Measurements from ENCODE around the gene GSTO1.

The GSTO1 gene

DNA sequence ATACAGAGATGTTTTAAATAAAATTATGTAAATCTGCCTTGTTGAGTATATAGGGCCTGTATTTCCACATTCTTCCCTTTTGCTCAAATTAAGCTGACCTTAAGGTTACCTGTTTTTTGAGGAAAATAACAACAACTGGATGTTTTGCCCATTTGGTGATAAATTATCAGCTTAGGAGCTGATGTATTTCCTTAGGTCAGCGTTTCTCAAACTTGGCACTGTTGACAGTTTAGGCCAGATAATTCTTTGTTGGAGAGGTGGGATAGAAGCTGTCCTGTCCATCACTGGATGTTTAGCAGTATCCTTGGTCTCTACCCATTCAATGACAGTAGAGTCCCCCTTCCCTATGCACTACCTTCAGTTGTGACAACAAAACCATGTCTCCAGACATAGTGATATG is 21.5 kb downstream of the GSTO1 start:
- Mint-ChIP-seq H3K4me1 (ENCODE audit: low read depth) (peaks cover 7% of the 10 kb centered on the region), H3K27me3 (peaks cover 17% of the 10 kb centered on the region), H3K9me3 (no peaks in the 10 kb centered on the region), H3K4me3 (no peak overlapping the region), H3K36me3 (ENCODE audit: low read depth) (no peaks in the 10 kb centered on the region), H3K27ac (no peak overlapping the region)
- DNase-seq: no peak

DNA sequence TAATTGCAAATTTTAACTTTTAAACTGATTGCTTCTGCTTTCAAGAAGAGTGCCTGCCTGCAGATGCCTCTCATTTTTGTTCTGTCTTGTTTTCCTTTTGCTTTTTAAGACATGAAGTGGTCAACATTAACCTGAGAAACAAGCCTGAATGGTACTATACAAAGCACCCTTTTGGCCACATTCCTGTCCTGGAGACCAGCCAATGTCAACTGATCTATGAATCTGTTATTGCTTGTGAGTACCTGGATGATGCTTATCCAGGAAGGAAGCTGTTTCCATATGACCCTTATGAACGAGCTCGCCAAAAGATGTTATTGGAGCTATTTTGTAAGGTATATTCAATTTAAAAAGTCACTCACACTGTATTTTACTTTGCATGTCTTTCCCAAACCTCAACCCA is 23.1 kb downstream of the GSTO1 start:
- H3K36me3 Mint-ChIP-seq (ENCODE audit: low read depth): no peaks in the 10 kb centered on the region
- no peak overlapping the region for H3K27ac Mint-ChIP-seq
- H3K4me3 Mint-ChIP-seq: no peak overlapping the region
- no peaks in the 10 kb centered on the region for H3K9me3 Mint-ChIP-seq
- peaks cover 7% of the 10 kb centered on the region for H3K4me1 Mint-ChIP-seq (ENCODE audit: low read depth)
- peaks cover 17% of the 10 kb centered on the region for H3K27me3 Mint-ChIP-seq
- DNase-seq: no peak

DNA sequence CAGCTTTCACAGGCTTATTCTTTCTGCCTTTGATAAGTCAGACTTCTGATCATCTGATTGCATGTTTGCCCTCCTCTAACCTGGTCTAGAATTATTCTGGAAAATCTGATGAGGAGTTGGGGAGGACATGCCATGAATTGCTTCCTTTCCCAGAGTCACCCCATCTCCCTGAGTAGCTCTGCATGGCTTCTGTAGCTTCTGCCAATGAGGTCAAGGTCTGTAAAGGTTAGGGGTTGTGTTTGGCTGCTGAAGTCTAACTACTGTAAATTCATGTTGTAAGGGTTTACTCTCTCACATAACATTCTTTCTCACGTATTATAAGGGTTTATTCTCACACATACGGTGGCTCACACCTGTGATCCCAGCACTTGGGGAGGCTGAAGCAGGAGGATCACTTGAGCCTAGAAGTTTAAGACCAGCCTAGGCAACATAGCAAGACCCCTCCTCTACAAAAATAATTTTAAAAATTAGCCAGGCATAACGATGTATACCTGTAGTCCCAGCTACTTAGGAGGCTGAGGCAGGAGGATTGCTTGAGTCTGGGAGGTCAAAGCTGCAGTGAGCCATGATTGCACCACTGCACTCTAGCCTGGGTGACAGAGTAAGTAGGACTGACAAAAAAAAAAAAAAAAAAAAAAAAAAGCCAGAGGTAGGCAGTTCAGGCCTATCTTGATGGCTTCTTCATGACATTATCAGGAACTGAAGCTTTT is 25.0 kb downstream of the GSTO1 start:
- Mint-ChIP-seq H3K36me3 (ENCODE audit: low read depth) (no peaks in the 10 kb centered on the region), H3K9me3 (no peaks in the 10 kb centered on the region), H3K27me3 (peaks cover 14% of the 10 kb centered on the region), H3K4me3 (no peak overlapping the region), H3K27ac (no peak overlapping the region), H3K4me1 (ENCODE audit: low read depth) (peaks cover 1% of the 10 kb centered on the region)
- no peak for DNase-seq

DNA sequence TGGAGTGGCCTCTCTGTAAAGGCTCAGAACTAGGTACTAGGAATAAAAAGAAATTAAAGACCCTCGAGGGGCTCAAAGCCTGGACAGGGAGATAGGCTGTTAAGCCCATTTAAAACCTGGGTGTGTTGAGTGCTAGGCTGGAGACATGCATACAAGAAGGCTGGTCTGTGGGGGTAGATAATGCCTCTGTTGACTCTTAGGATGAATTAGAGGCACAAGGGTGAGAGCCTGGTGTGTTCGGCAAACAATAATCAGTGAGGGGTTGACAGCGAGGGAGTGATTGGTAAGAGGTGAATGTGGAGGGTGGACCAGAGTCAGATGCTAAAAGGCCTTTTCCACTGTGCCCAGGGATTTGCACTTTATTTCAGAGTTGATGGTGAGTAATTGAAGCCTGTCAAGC is 27.0 kb downstream of the GSTO1 start:
- H3K36me3 Mint-ChIP-seq (ENCODE audit: low read depth): no peaks in the 10 kb centered on the region
- peaks cover 3% of the 10 kb centered on the region for H3K27me3 Mint-ChIP-seq
- no peak overlapping the region for H3K27ac Mint-ChIP-seq
- no peak for DNase-seq
- no peaks in the 10 kb centered on the region for H3K4me1 Mint-ChIP-seq (ENCODE audit: low read depth)
- H3K4me3 Mint-ChIP-seq: no peak overlapping the region
- no peaks in the 10 kb centered on the region for H3K9me3 Mint-ChIP-seq

DNA sequence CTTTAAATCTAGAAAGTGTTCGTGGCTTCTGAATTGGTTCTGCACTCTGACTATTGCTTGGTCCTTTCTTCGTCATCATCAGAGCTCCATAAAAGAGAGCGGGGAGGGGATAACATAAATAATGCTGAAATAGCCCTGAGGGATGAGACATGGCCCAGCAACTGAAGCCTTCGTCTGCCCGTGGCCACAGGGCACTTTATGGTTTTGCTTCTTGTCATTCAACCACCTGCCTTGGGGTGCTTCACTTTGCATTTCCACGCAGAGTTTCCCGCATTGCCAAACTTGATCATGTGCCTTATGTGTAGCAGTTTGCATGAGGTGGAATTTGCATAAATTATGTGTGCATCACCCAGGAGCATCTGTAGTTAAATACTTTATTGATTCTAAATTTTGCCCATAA is 30.2 kb downstream of the GSTO1 start:
- no peaks in the 10 kb centered on the region for H3K9me3 Mint-ChIP-seq
- H3K27ac Mint-ChIP-seq: no peak overlapping the region
- peaks cover 5% of the 10 kb centered on the region for H3K27me3 Mint-ChIP-seq
- no peaks in the 10 kb centered on the region for H3K4me1 Mint-ChIP-seq (ENCODE audit: low read depth)
- H3K36me3 Mint-ChIP-seq (ENCODE audit: low read depth): no peaks in the 10 kb centered on the region
- DNase-seq: no peak
- H3K4me3 Mint-ChIP-seq: no peak overlapping the region

DNA sequence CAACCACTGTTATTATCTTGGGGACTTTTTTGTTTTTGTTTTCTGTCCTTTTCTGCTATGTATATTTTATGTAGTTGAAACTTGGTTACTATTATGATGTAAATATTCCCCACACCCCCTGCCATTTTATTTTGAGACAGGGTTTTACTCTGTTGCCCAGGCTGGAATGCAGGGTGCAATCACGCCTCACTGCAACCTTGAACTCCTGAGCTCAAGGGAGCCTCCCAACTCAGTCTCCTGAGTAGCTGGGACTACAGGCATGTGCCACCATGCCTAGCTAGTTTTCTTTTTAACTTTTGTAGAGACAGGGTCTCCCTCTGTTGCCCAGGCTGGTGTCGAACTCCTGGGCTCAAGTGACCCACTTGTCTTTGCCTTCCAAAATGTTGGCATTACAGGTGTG is 32.2 kb downstream of the GSTO1 start:
- peaks cover 6% of the 10 kb centered on the region for H3K4me1 Mint-ChIP-seq (ENCODE audit: low read depth)
- H3K36me3 Mint-ChIP-seq (ENCODE audit: low read depth): no peaks in the 10 kb centered on the region
- no peak overlapping the region for H3K27ac Mint-ChIP-seq
- H3K4me3 Mint-ChIP-seq: no peak overlapping the region
- no peak for DNase-seq
- H3K27me3 Mint-ChIP-seq: peaks cover 13% of the 10 kb centered on the region
- H3K9me3 Mint-ChIP-seq: no peaks in the 10 kb centered on the region

DNA sequence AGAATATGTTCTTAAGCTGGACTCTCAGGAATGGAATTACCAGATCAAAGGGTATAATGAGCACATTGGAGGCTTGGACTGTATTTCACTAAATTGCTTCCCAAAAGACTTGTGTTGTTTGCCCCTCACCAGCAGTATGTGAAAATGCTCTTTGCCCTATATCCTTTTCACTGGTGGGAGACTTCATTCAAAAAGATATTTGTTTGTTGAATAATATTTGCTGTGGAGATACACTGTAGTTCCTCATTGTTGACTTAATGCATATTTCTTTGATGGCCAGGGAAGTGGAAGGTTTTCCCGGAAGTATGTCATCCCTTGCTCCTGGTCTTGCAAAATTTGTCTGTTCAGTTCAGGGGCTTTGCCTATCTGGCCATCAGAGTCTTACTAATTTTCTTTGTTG is 33.7 kb downstream of the GSTO1 start:
- DNase-seq: no peak
- Mint-ChIP-seq H3K4me3 (no peak overlapping the region), H3K9me3 (no peaks in the 10 kb centered on the region), H3K4me1 (ENCODE audit: low read depth) (peaks cover 14% of the 10 kb centered on the region), H3K27ac (no peak overlapping the region), H3K36me3 (ENCODE audit: low read depth) (no peaks in the 10 kb centered on the region), H3K27me3 (peaks cover 13% of the 10 kb centered on the region)

DNA sequence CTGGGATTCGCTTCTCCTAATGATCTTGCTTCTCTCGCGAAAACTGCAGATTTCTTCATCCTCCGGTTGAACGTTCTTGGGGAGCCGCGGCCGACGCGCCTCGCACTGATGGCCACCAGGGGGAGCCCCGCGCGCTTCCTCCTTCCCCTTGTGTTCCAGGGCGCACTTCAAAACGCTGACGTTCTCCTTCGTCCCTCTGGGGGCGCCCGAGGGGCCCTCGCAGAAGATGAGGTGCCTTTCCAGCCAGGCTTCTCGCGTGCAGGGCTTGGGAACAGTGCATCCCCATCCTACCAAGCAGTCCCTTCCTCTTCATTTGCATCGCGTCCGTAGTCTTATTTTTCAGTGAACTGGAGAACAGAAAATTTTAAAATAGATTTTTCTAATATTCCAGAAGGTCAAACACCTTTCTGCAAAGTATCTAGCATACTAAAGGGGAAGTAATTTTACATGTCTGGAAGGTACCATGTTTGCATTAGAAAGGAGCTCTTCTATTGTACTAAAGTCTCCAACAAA is 36.8 kb downstream of the GSTO1 start:
- H3K4me3 Mint-ChIP-seq: no peak overlapping the region
- H3K27ac Mint-ChIP-seq: no peak overlapping the region
- H3K27me3 Mint-ChIP-seq: peaks cover 13% of the 10 kb centered on the region
- no peaks in the 10 kb centered on the region for H3K36me3 Mint-ChIP-seq (ENCODE audit: low read depth)
- H3K9me3 Mint-ChIP-seq: no peaks in the 10 kb centered on the region
- peaks cover 14% of the 10 kb centered on the region for H3K4me1 Mint-ChIP-seq (ENCODE audit: low read depth)
- DNase-seq: peak; percentile 90

DNA sequence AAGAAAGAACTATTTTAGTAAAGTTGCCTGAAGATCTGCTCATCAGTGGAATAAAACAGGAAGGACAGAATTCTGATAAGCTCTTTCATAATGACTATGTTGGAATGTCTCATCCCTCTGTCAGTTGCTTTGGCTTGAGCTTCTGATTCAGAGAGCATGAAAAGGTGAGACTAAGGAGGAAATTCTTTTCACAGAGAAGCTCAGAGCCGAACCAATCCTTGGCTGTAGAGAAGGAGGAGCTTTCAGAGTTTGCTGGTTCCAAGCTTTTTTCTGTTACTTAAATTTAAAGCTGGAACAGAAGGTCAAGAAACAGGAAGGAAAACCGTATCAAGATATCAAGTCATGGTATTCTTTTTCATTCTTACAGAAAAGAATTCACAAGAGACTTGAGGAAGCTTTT is 38.3 kb downstream of the GSTO1 start:
- Mint-ChIP-seq H3K9me3 (no peaks in the 10 kb centered on the region), H3K4me1 (ENCODE audit: low read depth) (peaks cover 17% of the 10 kb centered on the region), H3K27me3 (peaks cover 13% of the 10 kb centered on the region), H3K27ac (peak overlapping the region; percentile 61), H3K4me3 (no peak overlapping the region), H3K36me3 (ENCODE audit: low read depth) (no peaks in the 10 kb centered on the region)
- DNase-seq: no peak

DNA sequence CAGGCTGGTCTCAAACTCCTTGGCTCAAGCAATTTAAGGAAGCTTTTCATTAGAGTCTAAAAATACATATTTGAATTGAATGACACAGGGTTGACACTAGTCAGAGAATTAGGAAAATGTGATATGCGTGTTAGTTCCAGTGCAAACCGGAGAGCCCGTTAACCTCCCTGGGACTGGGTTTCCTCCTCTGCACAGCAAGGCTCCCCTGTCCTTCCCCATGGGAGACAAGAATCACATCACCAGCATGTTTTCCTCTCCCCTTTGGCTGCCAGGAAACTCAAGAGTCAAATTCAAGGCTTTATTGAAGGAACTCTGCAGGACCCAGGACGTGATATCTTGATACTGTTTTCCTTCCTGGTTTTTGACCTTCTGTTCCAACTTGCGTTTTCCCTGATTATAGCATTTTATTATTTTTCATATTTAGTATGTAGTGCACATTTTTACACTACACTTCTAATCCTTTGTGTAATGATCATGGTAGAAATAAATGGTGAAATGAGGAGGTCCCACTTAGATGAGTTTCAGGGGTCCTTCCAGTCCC is 39.2 kb downstream of the GSTO1 start:
- DNase-seq: no peak
- no peak overlapping the region for H3K4me3 Mint-ChIP-seq

DNA sequence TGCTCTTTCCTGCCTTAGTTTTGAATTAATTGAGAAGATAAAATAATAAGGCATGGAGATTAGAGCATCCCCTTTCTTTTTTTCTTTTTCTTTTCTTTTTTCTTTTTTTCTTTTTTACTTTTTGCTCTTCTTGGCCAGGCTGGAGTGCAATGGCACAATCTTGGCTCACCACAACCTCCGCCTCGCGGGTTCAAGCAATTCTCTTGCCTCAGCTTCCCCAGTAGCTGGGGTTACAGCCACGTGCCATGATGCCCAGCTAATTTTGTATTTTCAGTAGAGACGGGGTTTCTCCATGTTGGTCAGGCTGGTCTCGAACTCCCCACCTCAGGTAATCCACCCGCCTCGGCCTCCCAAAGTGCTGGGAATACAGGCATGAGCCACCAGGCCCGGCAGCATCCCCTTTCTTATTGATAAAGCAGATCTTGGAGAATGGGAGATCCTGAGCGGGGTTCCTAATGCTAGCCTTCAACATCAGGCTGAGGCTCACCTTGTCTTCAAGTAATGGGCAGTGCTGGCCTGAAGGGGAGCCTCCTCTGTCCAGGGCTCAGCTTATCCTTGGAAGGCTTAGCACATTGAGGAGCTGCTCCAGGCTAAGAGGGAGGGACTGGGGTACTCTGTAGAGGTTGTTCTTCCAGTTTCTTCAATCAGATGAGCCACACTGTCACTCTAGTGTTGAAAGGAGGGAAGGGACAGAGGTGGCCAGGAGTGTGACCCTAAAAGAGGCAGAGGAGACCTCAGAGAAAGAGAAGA is 42.2 kb downstream of the GSTO1 start:
- no peak overlapping the region for H3K4me3 Mint-ChIP-seq
- peaks cover 3% of the 10 kb centered on the region for H3K9me3 Mint-ChIP-seq
- no peak for DNase-seq
- no peaks in the 10 kb centered on the region for H3K27me3 Mint-ChIP-seq
- H3K4me1 Mint-ChIP-seq (ENCODE audit: low read depth): peaks cover 34% of the 10 kb centered on the region
- no peaks in the 10 kb centered on the region for H3K36me3 Mint-ChIP-seq (ENCODE audit: low read depth)
- no peak overlapping the region for H3K27ac Mint-ChIP-seq

More for the DNA sequence above, 39.2 kb downstream of the GSTO1 start:
- Mint-ChIP-seq H3K27me3 (peaks cover 13% of the 10 kb centered on the region), H3K9me3 (no peaks in the 10 kb centered on the region), H3K36me3 (ENCODE audit: low read depth) (no peaks in the 10 kb centered on the region), H3K27ac (no peak overlapping the region), H3K4me1 (ENCODE audit: low read depth) (peaks cover 17% of the 10 kb centered on the region)

DNA sequence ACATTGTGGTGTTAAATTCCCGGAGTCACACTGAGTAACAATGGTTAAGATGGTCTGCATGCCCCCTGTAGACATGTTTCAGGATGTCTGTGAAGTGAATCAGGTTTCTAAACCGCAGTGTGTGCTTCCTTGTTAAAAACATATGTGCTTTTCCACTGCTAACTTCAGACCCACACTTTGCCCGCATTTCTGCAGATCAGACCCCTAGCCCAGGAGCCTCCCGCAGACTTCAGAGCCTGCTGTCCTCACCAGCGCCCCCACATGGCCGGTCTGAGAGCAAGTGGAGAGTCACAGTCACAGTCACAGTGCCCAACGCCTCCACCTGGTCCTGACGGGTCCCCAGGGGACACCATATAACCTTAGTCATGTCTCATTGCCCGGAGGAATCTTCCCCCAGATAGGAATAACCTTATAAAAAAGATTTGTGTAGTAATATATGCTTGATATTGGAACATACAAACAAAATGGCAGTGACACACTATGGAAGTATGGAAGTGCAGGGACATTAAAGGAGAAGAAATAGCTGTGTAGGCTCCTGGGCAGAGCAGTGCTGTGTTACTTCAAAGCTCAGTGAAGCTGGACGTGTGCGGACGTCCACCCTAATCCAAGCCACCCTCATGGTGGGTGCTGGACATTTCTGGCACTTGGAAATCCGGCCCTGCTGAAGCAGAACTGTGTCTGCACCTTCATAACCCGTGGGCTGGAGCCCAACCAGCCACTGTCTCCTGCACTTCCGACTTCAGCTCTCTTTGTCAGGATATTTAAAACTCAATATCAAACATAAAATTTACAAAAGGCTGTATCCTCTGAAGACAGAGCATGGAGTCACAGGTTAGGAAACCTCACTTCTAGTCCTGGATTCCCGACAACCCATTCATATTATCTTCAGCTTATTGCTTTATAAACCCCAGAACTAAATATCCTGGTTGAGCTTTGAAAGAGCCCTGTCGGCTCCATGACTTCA is 43.3 kb downstream of the GSTO1 start:
- H3K9me3 Mint-ChIP-seq: peaks cover 8% of the 10 kb centered on the region
- peaks cover 32% of the 10 kb centered on the region for H3K4me1 Mint-ChIP-seq (ENCODE audit: low read depth)
- peak; percentile 52 for DNase-seq
- H3K36me3 Mint-ChIP-seq (ENCODE audit: low read depth): no peaks in the 10 kb centered on the region
- H3K27ac Mint-ChIP-seq: no peak overlapping the region
- H3K4me3 Mint-ChIP-seq: no peak overlapping the region
- H3K27me3 Mint-ChIP-seq: no peaks in the 10 kb centered on the region

DNA sequence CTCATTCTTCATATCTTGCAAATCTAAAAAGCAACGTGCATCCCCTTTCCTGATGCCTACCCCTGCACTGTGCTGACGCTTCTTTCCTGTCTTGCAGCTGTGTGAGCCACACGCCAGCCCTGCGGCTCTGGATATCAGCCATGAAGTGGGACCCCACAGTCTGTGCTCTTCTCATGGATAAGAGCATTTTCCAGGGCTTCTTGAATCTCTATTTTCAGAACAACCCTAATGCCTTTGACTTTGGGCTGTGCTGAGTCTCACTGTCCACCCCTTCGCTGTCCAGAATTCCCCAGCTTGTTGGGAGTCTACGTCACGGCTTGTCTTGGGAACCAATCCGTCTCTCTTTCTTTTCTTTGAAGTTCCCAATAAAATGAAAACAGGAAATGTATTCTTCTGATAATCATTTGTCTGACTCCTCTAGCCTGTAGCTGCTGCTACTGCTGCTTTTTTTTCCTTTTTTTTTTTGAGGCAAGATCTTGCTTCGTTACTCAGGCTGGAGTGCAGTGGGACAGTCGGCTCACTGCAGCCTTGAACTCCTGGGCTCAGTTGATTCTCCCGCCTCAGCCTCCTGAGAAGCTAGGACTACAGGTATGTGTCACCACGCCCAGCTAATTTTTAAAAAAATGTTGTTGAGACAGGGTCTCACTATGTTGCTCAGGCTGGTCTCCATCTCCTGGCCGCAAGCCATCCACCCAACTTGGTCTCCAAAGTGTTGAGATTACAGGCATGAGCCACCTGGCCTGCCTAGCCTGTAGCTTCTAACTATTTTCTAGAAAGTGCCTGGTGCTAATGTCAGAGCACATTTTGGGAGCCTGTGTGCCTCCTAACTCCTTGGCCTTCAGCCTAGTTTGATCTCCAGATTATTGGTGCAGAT is 44.6 kb downstream of the GSTO1 start:
- peak overlapping the region; percentile 26 for H3K27ac Mint-ChIP-seq
- H3K36me3 Mint-ChIP-seq (ENCODE audit: low read depth): no peaks in the 10 kb centered on the region
- H3K27me3 Mint-ChIP-seq: no peaks in the 10 kb centered on the region
- peaks cover 8% of the 10 kb centered on the region for H3K9me3 Mint-ChIP-seq
- DNase-seq: no peak
- H3K4me1 Mint-ChIP-seq (ENCODE audit: low read depth): peaks cover 41% of the 10 kb centered on the region
- H3K4me3 Mint-ChIP-seq: no peak overlapping the region

Measured in activated T-cell treated with anti-CD3 and anti-CD28 coated beads, Interleukin-2, amount 50 U/mL, for 24 hours (primary cell).